Duodenal mucosa (tissue), 2 donors: ENCODE results near the gene HDGF.

Experiments used
- H3K27ac ChIP-seq: one replicate; pipeline ENCODE4 v1.7.0; 2013; ENCODE audit warnings: low read depth, low read length
- H3K27me3 ChIP-seq, 2 donors: one replicate each; pipeline ENCODE4 v1.7.0; 2013; ENCODE audit warnings: low read length in 2 of 2, control low read depth in 1 of 2; ENCODE audit not compliant: insufficient read depth in 2 of 2, control insufficient read depth in 1 of 2
- H3K36me3 ChIP-seq, 2 donors: one replicate each; pipeline ENCODE4 v1.7.0; 2013; ENCODE audit warnings: low read length in 2 of 2, control low read depth in 1 of 2; ENCODE audit not compliant: insufficient read depth in 2 of 2, control insufficient read depth in 1 of 2
- H3K4me1 ChIP-seq, 2 donors: one replicate each; pipeline ENCODE4 v1.7.0; 2013; ENCODE audit warnings: low read length in 2 of 2, control low read depth in 1 of 2; ENCODE audit not compliant: insufficient read depth in 2 of 2, control insufficient read depth in 1 of 2
- H3K4me3 ChIP-seq, 2 donors: one replicate each; pipeline ENCODE4 v1.7.0; 2013; ENCODE audit warnings: low read length in 2 of 2, low read depth in 1 of 2
- H3K9ac ChIP-seq, 2 donors: one replicate each; pipeline ENCODE4 v1.7.0; 2013; ENCODE audit warnings: low read length in 2 of 2, low read depth in 1 of 2
- H3K9me3 ChIP-seq, 2 donors: one replicate each; pipeline ENCODE4 v1.7.0; 2013; ENCODE audit warnings: low read length in 2 of 2, control low read depth in 1 of 2; ENCODE audit not compliant: control insufficient read depth in 1 of 2

HDGF gene

GRCh38 chr1:156709031-156709430 lies 42.4 kb downstream of the HDGF start:
- Histone ChIP-seq H3K27ac (no peak overlapping the region), H3K9me3 (no peaks in the 10 kb centered on the region), H3K4me3 (no peak overlapping the region), H3K4me1 (peaks cover 30 to 42% of the 10 kb centered on the region in 2 donors), H3K36me3 (no peaks in the 10 kb centered on the region), H3K9ac (no peak overlapping the region), H3K27me3 (peaks cover 14 to 18% of the 10 kb centered on the region in 2 donors)

DNA sequence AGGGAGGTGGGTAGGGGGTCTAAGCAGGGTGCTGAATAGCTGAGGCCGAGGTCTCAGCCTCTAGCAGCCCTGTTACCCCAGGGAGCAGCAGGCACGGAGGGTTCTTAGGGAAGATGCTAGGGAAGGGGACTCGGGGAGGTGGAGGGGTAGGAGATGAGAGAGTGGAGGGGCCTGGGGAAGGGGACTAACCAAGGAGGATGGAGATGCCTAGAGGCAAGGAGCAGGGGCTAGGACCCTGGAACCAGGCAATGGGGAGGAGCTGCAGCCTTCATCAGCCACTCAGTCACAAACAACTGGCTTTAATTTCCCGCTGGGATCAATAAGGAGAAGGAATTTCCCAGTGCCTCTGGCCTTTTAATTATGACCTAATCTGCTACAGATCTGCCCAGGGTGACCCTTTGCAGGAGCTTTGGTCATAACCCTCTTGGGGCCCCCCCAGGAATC lies 43.2 kb downstream of the HDGF start:
- no peak overlapping the region for H3K27ac ChIP-seq
- no peak overlapping the region for H3K9ac ChIP-seq
- no peak overlapping the region for H3K4me3 ChIP-seq
- H3K9me3 ChIP-seq = no peaks in the 10 kb centered on the region
- H3K27me3 ChIP-seq = peaks cover 22 to 26% of the 10 kb centered on the region in 2 donors
- H3K36me3 ChIP-seq = no peaks in the 10 kb centered on the region
- peaks cover 30 to 42% of the 10 kb centered on the region in 2 donors for H3K4me1 ChIP-seq

- Histone ChIP-seq H3K9ac (no peak overlapping the region), H3K27ac (no peak overlapping the region), H3K36me3 (no peaks in the 10 kb centered on the region), H3K4me3 (no peak overlapping the region), H3K9me3 (no peaks in the 10 kb centered on the region), H3K27me3 (peaks cover 26 to 31% of the 10 kb centered on the region in 2 donors), H3K4me1 (peaks cover 30 to 42% of the 10 kb centered on the region in 2 donors)
Observed at GRCh38 chr1:156707417-156708217, 43.9 kb downstream of the HDGF start.

GRCh38 chr1:156706657-156707416 lies 44.6 kb downstream of the HDGF start:
- peaks cover 26 to 31% of the 10 kb centered on the region in 2 donors for H3K27me3 ChIP-seq
- H3K9ac ChIP-seq = peak overlapping the region; percentile 37 to 51
- peaks cover 30 to 42% of the 10 kb centered on the region in 2 donors for H3K4me1 ChIP-seq

GRCh38 chr1:156705918-156706656 lies 45.4 kb downstream of the HDGF start:
- no peaks in the 10 kb centered on the region for H3K9me3 ChIP-seq
- peak overlapping the region; percentile 65 to 68 for H3K4me3 ChIP-seq
- no peaks in the 10 kb centered on the region for H3K36me3 ChIP-seq
- no peak overlapping the region for H3K27ac ChIP-seq
- peak overlapping the region; percentile 37 to 51 for H3K9ac ChIP-seq
- H3K4me1 ChIP-seq = peaks cover 30 to 42% of the 10 kb centered on the region in 2 donors
- H3K27me3 ChIP-seq = peaks cover 31% of the 10 kb centered on the region in 2 donors

More at GRCh38 chr1:156706657-156707416, 44.6 kb downstream of the HDGF start:
- Histone ChIP-seq H3K27ac (no peak overlapping the region), H3K36me3 (no peaks in the 10 kb centered on the region), H3K9me3 (no peaks in the 10 kb centered on the region), H3K4me3 (peak overlapping the region; percentile 65 to 68)

GRCh38 chr1:156705321-156705917 lies 46.1 kb downstream of the HDGF start, which contains the start of gene CRABP2:
CRABP2 (minus strand) TSS chr1:156705583; CDS start chr1:156705446, 137 bp downstream.
- H3K4me3 ChIP-seq = peak within 1 kb of the TSS; percentile 65 to 68
- H3K9me3 ChIP-seq = no peaks in the 10 kb centered on the region
- no peak within 1 kb of the TSS for H3K27ac ChIP-seq
- peak within 1 kb of the TSS; percentile 37 to 51 for H3K9ac ChIP-seq
- peaks cover 31% of the 10 kb centered on the region in 2 donors for H3K27me3 ChIP-seq
- H3K36me3 ChIP-seq = no peaks in the 10 kb centered on the region
- H3K4me1 ChIP-seq = peaks cover 30 to 39% of the 10 kb centered on the region in 2 donors

DNA sequence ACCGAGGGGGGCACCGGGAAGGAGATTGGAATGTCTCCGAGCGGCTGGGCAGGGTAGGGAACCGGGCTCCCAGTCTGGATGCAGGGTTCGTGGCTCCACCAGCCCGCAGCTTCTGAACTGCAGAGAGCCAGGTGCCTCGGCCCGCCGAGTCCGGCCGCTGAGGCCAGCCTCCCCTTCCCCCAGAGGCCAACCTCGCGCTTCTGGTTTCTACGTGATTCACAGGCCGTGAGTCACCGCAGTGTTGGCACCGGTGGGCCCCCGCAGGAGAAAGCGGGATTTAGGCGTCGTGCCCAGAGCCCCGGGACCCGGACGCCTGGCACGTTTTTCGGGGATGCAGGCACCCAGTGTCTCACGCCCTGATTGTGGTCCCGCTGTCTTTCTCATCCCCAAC lies 46.5 kb downstream of the HDGF start:
- Histone ChIP-seq H3K9ac (peak overlapping the region in 1 of 2 donors; percentile 37), H3K36me3 (no peaks in the 10 kb centered on the region), H3K27ac (no peak overlapping the region)

GRCh38 chr1:156704166-156704711 lies 47.2 kb downstream of the HDGF start:
- Histone ChIP-seq H3K27me3 (peaks cover 31% of the 10 kb centered on the region in 2 donors), H3K4me3 (no peak overlapping the region), H3K9ac (no peak overlapping the region), H3K27ac (no peak overlapping the region), H3K4me1 (peaks cover 29 to 30% of the 10 kb centered on the region in 2 donors), H3K9me3 (no peaks in the 10 kb centered on the region), H3K36me3 (no peaks in the 10 kb centered on the region)

More for the DNA sequence above, 46.5 kb downstream of the HDGF start:
- Histone ChIP-seq H3K9me3 (no peaks in the 10 kb centered on the region), H3K4me1 (peaks cover 30 to 34% of the 10 kb centered on the region in 2 donors), H3K4me3 (peak overlapping the region; percentile 12 to 68), H3K27me3 (peaks cover 31% of the 10 kb centered on the region in 2 donors)

- H3K36me3 ChIP-seq = no peaks in the 10 kb centered on the region
- H3K9ac ChIP-seq = no peak overlapping the region
- no peaks in the 10 kb centered on the region for H3K9me3 ChIP-seq
- no peak overlapping the region for H3K4me3 ChIP-seq
- H3K4me1 ChIP-seq = peaks cover 29 to 30% of the 10 kb centered on the region in 2 donors
- H3K27me3 ChIP-seq = peaks cover 31% of the 10 kb centered on the region in 2 donors
- H3K27ac ChIP-seq = no peak overlapping the region
Observed at GRCh38 chr1:156703741-156704140, 47.7 kb downstream of the HDGF start.
